Measurements from ENCODE around the gene TSPAN15. TPM values are rescaled to one million over a fixed set of nuclear protein-coding genes. Genes with fewer than 3 reads are reported as not detected.

Gene TSPAN15
- total RNA-seq, 4 donors from 2014 or later: 17.2 to 58.1 (median 24.4) TPM

DNA sequence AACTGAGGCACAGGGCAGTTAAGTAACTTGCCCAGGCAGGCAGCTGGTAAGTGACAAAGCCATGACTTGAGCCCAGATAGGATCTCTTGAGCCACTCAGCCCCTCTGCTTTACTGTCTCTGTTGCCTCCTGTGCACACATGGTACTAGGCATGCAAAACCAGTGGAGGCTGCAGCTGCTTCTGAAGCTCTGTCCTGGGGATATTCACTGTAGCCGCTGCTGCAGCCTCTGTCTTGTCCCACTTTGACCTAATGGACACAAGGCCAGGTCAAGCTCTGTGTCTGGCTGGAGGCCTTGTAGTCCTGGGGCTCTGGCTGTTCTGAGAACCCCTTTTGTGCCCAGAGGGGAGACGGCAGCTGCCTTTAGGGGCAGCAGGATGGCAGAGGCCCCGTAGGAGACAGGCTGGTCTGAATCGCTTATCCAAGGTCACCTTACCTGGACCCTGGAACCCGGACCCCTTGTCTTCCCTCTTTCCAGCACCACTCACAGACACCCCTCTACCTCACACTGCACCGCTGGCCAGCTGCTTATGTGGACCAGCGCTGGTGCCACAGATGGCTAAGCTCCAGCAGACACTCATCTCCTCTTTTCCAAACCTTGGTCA lies 57.6 kb downstream of the TSPAN15 start:
- intact Hi-C loops (cut with DNase I; ENCODE audit: low total_unique reads): loop anchor here (5.0 kb wide), 1 partner anchor 82 kb away; no protein-coding TSS in a partner anchor
- TF ChIP-seq, protein P1, sequence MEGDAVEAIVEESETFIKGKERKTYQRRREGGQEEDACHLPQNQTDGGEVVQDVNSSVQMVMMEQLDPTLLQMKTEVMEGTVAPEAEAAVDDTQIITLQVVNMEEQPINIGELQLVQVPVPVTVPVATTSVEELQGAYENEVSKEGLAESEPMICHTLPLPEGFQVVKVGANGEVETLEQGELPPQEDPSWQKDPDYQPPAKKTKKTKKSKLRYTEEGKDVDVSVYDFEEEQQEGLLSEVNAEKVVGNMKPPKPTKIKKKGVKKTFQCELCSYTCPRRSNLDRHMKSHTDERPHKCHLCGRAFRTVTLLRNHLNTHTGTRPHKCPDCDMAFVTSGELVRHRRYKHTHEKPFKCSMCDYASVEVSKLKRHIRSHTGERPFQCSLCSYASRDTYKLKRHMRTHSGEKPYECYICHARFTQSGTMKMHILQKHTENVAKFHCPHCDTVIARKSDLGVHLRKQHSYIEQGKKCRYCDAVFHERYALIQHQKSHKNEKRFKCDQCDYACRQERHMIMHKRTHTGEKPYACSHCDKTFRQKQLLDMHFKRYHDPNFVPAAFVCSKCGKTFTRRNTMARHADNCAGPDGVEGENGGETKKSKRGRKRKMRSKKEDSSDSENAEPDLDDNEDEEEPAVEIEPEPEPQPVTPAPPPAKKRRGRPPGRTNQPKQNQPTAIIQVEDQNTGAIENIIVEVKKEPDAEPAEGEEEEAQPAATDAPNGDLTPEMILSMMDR (IDR thresholded peaks at IDR 0.05): no peak
- TF ChIP-seq POLR2A (IDR thresholded peaks at IDR 0.05): no peak
- Histone ChIP-seq H3K9me3 (no peaks in the 10 kb centered on the region), H3K27ac (no peak overlapping the region), H3K4me3 (no peak overlapping the region), H3K36me3 (no peaks in the 10 kb centered on the region), H3K4me1 (peaks cover 0 to 4% of the 10 kb centered on the region in 2 donors), H3K27me3 (no peaks in the 10 kb centered on the region)
- no peak for DNase-seq

DNA sequence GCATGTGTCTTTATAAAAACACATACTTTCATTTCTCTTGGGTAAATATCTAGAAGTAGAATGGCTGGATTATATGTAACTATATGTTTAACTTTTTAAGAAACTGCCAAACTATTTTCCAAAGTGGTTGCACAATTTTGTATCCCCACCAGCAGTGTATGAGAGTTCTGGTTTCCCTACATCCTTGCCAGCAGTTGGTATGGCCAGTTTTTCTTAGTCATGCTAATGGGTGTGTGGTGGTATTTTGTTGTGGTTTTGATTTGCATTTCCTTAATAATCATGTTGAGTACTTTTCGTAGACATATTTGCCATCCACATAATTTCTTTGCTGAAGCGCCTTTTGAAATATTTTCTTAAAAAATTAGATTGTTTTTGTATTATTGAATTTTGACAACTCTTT lies 61.6 kb downstream of the TSPAN15 start:
- no peaks in the 10 kb centered on the region for H3K9me3 ChIP-seq
- TF ChIP-seq, protein P1 (IDR thresholded peaks at IDR 0.05): no peak
- no peak for TF ChIP-seq POLR2A (IDR thresholded peaks at IDR 0.05)
- DNase-seq: no peak
- no peaks in the 10 kb centered on the region for H3K27me3 ChIP-seq
- intact Hi-C loops (cut with DNase I; ENCODE audit: low total_unique reads): no loop called here
- no peaks in the 10 kb centered on the region for H3K36me3 ChIP-seq
- H3K27ac ChIP-seq: no peak overlapping the region
- no peaks in the 10 kb centered on the region for H3K4me1 ChIP-seq
- no peak overlapping the region for H3K4me3 ChIP-seq

DNA sequence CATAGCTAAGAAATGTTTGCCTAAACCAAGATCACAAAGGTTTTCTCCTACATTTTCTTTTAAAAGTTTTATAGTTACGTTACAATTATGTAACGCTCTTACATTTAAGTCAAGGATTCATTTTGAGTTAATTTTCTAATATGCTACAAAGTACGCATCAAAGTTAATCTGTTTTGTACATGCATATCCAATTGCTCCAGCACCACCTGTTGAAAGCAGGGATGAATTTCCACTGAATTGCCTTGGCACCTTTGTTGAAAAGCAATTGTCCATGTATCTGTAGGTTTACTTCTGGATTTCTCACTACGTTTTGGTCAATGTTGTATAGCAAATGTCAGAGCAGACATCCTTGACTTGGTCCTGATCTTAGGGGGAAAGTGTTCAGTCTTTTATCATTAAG lies 62.4 kb downstream of the TSPAN15 start:
- Histone ChIP-seq H3K27me3 (no peaks in the 10 kb centered on the region), H3K4me1 (no peaks in the 10 kb centered on the region), H3K9me3 (no peaks in the 10 kb centered on the region), H3K36me3 (no peaks in the 10 kb centered on the region), H3K4me3 (no peak overlapping the region), H3K27ac (no peak overlapping the region)
- no peak for DNase-seq
- intact Hi-C loops (cut with DNase I; ENCODE audit: low total_unique reads): no loop called here
- no peak for TF ChIP-seq POLR2A (IDR thresholded peaks at IDR 0.05)
- TF ChIP-seq, protein P1 (IDR thresholded peaks at IDR 0.05): no peak

DNA sequence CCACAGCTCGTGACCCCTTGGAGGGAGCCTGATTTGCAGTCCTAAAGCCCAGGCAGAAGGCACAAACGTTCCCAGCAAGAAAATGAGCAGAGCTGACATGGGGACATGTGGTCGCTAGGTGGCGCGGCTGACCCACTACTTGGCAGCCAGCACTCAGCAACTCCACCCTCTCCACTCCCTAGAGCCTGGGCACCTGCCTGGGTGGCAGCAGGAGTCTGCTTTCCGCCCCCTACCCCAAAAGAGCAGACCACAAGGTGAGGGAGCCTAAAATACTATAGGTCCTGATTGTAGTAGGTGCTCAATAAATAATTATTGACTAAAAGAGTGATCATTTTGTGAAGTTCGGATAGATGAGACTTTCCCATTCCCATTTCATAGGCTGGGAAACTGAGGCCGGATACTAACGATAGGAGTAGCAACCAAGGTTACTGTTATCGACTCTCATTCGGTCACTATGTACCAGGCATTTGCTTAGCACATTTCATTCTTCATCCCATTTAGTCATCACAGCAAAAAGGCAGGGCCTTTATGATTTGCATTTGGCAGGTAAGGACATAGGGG lies 64.5 kb downstream of the TSPAN15 start:
- Histone ChIP-seq H3K4me3 (no peak overlapping the region), H3K27me3 (no peaks in the 10 kb centered on the region), H3K4me1 (no peaks in the 10 kb centered on the region), H3K9me3 (no peaks in the 10 kb centered on the region), H3K36me3 (no peaks in the 10 kb centered on the region), H3K27ac (no peak overlapping the region)
- no peak for DNase-seq
- intact Hi-C loops (cut with DNase I; ENCODE audit: low total_unique reads): no loop called here
- no peak for TF ChIP-seq POLR2A (IDR thresholded peaks at IDR 0.05)
- TF ChIP-seq, protein P1 (IDR thresholded peaks at IDR 0.05): peak in 3 of 4 experiments; percentile 34 to 44 (median 41)

DNA sequence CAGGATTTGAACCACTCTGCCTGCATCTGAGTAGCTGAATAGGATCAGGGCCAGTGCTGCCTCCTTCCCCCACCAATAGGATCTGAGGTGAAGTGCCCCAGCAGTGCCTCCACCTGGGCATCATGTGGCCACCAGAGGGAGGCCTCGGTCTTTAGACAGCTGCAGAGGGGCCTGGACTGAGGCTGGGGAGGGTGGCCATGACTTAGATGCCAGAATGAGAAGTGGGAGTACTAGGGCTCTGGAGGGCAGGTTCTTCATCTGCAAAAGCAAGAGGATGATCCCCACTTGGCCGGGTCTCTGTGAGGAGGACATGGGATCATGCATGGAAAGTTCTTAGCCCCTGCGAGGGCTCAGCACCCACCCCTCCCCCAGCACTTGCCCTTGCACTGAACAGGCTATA lies 65.1 kb downstream of the TSPAN15 start:
- no peaks in the 10 kb centered on the region for H3K9me3 ChIP-seq
- no peak overlapping the region for H3K4me3 ChIP-seq
- H3K27me3 ChIP-seq: no peaks in the 10 kb centered on the region
- intact Hi-C loops (cut with DNase I; ENCODE audit: low total_unique reads): no loop called here
- DNase-seq: no peak
- no peak overlapping the region for H3K27ac ChIP-seq
- TF ChIP-seq POLR2A (IDR thresholded peaks at IDR 0.05): no peak
- TF ChIP-seq, protein P1 (IDR thresholded peaks at IDR 0.05): no peak
- no peaks in the 10 kb centered on the region for H3K36me3 ChIP-seq
- no peaks in the 10 kb centered on the region for H3K4me1 ChIP-seq
